Measurements from ENCODE around the gene SMC1A. TPM values are rescaled to one million over a fixed set of nuclear protein-coding genes. Genes with fewer than 3 reads are reported as not detected.
"Not testable (repeated sequence)": the region's sequence is repeated elsewhere in the genome, so short reads cannot be mapped to it uniquely, and the experiment has no call there.

SMC1A gene
- polyA plus RNA-seq, 1 donor (not counting 4 experiments of a cell fraction or from before 2014, with no cell fraction given) = 24.2 TPM

- H3K4me1 ChIP-seq (ENCODE audit: control insufficient read depth, extremely low read depth, insufficient read depth, low read length) = no peaks in the 10 kb centered on the region
- H3K36me3 ChIP-seq (ENCODE audit: control insufficient read depth in 2 of 2, extremely low read depth in 1 of 2, insufficient read depth in 2 of 2, low read length in 2 of 2) = peaks cover 5 to 12% of the 10 kb centered on the region in 2 experiments
- dilution Hi-C loops (cut with MboI; ENCODE audit: extremely low pct_ligation_motif_present, low sequenced_read_pairs) = no loop called here
- no peak overlapping the region for H3K4me3 ChIP-seq (ENCODE audit: control insufficient read depth in 2 of 3, extremely low read depth in 1 of 3, insufficient read depth in 2 of 3, low read depth in 1 of 3, low read length in 3 of 3)
- no peak overlapping the region for H3K9ac ChIP-seq (ENCODE audit: control insufficient read depth, extremely low read depth, insufficient read depth, low read length)
- no peak overlapping the region for H3K4me2 ChIP-seq (ENCODE audit: control insufficient read depth, extremely low read depth, insufficient read depth, low read depth, low read length)
- no peaks in the 10 kb centered on the region for H3K79me2 ChIP-seq (ENCODE audit: control insufficient read depth, insufficient read depth, low read length)
- no peaks in the 10 kb centered on the region for H3K9me3 ChIP-seq (ENCODE audit: control insufficient read depth, low read depth, low read length)
- H3K9me1 ChIP-seq (ENCODE audit: control insufficient read depth, extremely low read depth, insufficient read depth, low read length) = no peaks in the 10 kb centered on the region
- FAIRE-seq (no peak), DNase-seq (ENCODE audit: low read depth, low spot score) (no peak)
- H4K20me1 ChIP-seq (ENCODE audit: control insufficient read depth, extremely low read depth, insufficient read depth, low read length) = no peaks in the 10 kb centered on the region
- no peak for TF ChIP-seq CTCF (optimal IDR thresholded peaks at IDR 0.05 in 1 of 3, IDR thresholded peaks at IDR 0.05 in 1 of 3, conservative IDR thresholded peaks at IDR 0.05 in 1 of 3; ENCODE audit: extremely low read depth in 1 of 3, insufficient read depth in 2 of 3, low read length in 3 of 3)
- no peak for TF ChIP-seq EZH2 (IDR thresholded peaks at IDR 0.05; ENCODE audit: low read length)
- H3K27me3 ChIP-seq (ENCODE audit: control insufficient read depth, extremely low read depth, insufficient read depth, low read length) = no peaks in the 10 kb centered on the region
- H3K27ac ChIP-seq (ENCODE audit: control insufficient read depth, insufficient read depth, low read length) = no peak overlapping the region
- H2AFZ ChIP-seq (ENCODE audit: control insufficient read depth, low read length) = no peak overlapping the region
Measured at GRCh38 chrX:53374222-53374820, 48.1 kb downstream of the SMC1A start.

- no peak overlapping the region for H3K27ac ChIP-seq (ENCODE audit: control insufficient read depth, insufficient read depth, low read length)
- no peaks in the 10 kb centered on the region for H3K27me3 ChIP-seq (ENCODE audit: control insufficient read depth, extremely low read depth, insufficient read depth, low read length)
- no peak overlapping the region for H3K4me2 ChIP-seq (ENCODE audit: control insufficient read depth, extremely low read depth, insufficient read depth, low read depth, low read length)
- dilution Hi-C loops (cut with MboI; ENCODE audit: extremely low pct_ligation_motif_present, low sequenced_read_pairs) = no loop called here
- no peaks in the 10 kb centered on the region for H4K20me1 ChIP-seq (ENCODE audit: control insufficient read depth, extremely low read depth, insufficient read depth, low read length)
- no peak overlapping the region for H3K4me3 ChIP-seq (ENCODE audit: control insufficient read depth in 2 of 3, extremely low read depth in 1 of 3, insufficient read depth in 2 of 3, low read depth in 1 of 3, low read length in 3 of 3)
- TF ChIP-seq CTCF (optimal IDR thresholded peaks at IDR 0.05 in 1 of 3, IDR thresholded peaks at IDR 0.05 in 1 of 3, conservative IDR thresholded peaks at IDR 0.05 in 1 of 3; ENCODE audit: extremely low read depth in 1 of 3, insufficient read depth in 2 of 3, low read length in 3 of 3) = no peak
- TF ChIP-seq EZH2 (IDR thresholded peaks at IDR 0.05; ENCODE audit: low read length) = no peak
- H3K9me1 ChIP-seq (ENCODE audit: control insufficient read depth, extremely low read depth, insufficient read depth, low read length) = no peaks in the 10 kb centered on the region
- FAIRE-seq (no peak), DNase-seq (ENCODE audit: low read depth, low spot score) (no peak)
- no peak overlapping the region for H3K9ac ChIP-seq (ENCODE audit: control insufficient read depth, extremely low read depth, insufficient read depth, low read length)
- H3K79me2 ChIP-seq (ENCODE audit: control insufficient read depth, insufficient read depth, low read length) = no peaks in the 10 kb centered on the region
- no peaks in the 10 kb centered on the region for H3K9me3 ChIP-seq (ENCODE audit: control insufficient read depth, low read depth, low read length)
- H2AFZ ChIP-seq (ENCODE audit: control insufficient read depth, low read length) = no peak overlapping the region
- peaks cover 0 to 2% of the 10 kb centered on the region in 2 experiments for H3K36me3 ChIP-seq (ENCODE audit: control insufficient read depth in 2 of 2, extremely low read depth in 1 of 2, insufficient read depth in 2 of 2, low read length in 2 of 2)
- H3K4me1 ChIP-seq (ENCODE audit: control insufficient read depth, extremely low read depth, insufficient read depth, low read length) = no peaks in the 10 kb centered on the region
Measured at GRCh38 chrX:53373307-53373706, 49.1 kb downstream of the SMC1A start.

GRCh38 chrX:53366454-53366853, 56.0 kb downstream of the SMC1A start:
- H4K20me1 ChIP-seq (ENCODE audit: control insufficient read depth, extremely low read depth, insufficient read depth, low read length); dilution Hi-C loops (cut with MboI; ENCODE audit: extremely low pct_ligation_motif_present, low sequenced_read_pairs); DNase-seq (ENCODE audit: low read depth, low spot score); H3K9me1 ChIP-seq (ENCODE audit: control insufficient read depth, extremely low read depth, insufficient read depth, low read length); H3K4me2 ChIP-seq (ENCODE audit: control insufficient read depth, extremely low read depth, insufficient read depth, low read depth, low read length); H3K27ac ChIP-seq (ENCODE audit: control insufficient read depth, insufficient read depth, low read length); H3K27me3 ChIP-seq (ENCODE audit: control insufficient read depth, extremely low read depth, insufficient read depth, low read length); H3K4me3 ChIP-seq (ENCODE audit: control insufficient read depth in 2 of 3, extremely low read depth in 1 of 3, insufficient read depth in 2 of 3, low read depth in 1 of 3, low read length in 3 of 3); H3K36me3 ChIP-seq (ENCODE audit: control insufficient read depth in 2 of 2, extremely low read depth in 1 of 2, insufficient read depth in 2 of 2, low read length in 2 of 2); H3K9me3 ChIP-seq (ENCODE audit: control insufficient read depth, low read depth, low read length); H3K9ac ChIP-seq (ENCODE audit: control insufficient read depth, extremely low read depth, insufficient read depth, low read length); H2AFZ ChIP-seq (ENCODE audit: control insufficient read depth, low read length); H3K79me2 ChIP-seq (ENCODE audit: control insufficient read depth, insufficient read depth, low read length); H3K4me1 ChIP-seq (ENCODE audit: control insufficient read depth, extremely low read depth, insufficient read depth, low read length): not testable (repeated sequence)
- FAIRE-seq = peak; percentile 51

Measured in keratinocyte (primary cell).